OCI-LY3 (cell line): ENCODE data around the gene PHLDA1.

ENCODE experiments used
- CTCF ChIP-seq: fragments of 200-600, 300-600 bp; sonication (generic); IDR thresholded peaks from 2 replicates; pipeline ENCODE4 v1.5.1; 2014; ENCODE audit warnings: antibody characterized with exemption, low read length, low read depth
- EZH2phosphoT487 ChIP-seq: fragments of 200-600 bp; shearing (Covaris generic); IDR thresholded peaks from 2 replicates; pipeline ENCODE4 v1.6.1; 2018; ENCODE audit warnings: antibody characterized with exemption, mixed run types, low read depth

GRCh38 chr12:76033081-76034011 lies 1.8 kb upstream of the PHLDA1 start:
- TF ChIP-seq CTCF (no peak), EZH2phosphoT487 (no peak)
